GM12874 (cell line): ENCODE measurements around the gene CLDN5.

Experiments
- TF ChIP-seq, protein P1 (sequence below): IDR thresholded peaks from 2 replicates; pipeline ENCODE4 v1.5.1; 2011; ENCODE audit warnings: low read depth, mild to moderate bottlenecking, control low read depth, low read length, moderate library complexity; ENCODE audit not compliant: insufficient read depth

The CLDN5 gene

GRCh38 chr22:19555651-19556050 lies 31.4 kb upstream of the CLDN5 start:
- TF ChIP-seq, protein P1, sequence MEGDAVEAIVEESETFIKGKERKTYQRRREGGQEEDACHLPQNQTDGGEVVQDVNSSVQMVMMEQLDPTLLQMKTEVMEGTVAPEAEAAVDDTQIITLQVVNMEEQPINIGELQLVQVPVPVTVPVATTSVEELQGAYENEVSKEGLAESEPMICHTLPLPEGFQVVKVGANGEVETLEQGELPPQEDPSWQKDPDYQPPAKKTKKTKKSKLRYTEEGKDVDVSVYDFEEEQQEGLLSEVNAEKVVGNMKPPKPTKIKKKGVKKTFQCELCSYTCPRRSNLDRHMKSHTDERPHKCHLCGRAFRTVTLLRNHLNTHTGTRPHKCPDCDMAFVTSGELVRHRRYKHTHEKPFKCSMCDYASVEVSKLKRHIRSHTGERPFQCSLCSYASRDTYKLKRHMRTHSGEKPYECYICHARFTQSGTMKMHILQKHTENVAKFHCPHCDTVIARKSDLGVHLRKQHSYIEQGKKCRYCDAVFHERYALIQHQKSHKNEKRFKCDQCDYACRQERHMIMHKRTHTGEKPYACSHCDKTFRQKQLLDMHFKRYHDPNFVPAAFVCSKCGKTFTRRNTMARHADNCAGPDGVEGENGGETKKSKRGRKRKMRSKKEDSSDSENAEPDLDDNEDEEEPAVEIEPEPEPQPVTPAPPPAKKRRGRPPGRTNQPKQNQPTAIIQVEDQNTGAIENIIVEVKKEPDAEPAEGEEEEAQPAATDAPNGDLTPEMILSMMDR = no peak

DNA sequence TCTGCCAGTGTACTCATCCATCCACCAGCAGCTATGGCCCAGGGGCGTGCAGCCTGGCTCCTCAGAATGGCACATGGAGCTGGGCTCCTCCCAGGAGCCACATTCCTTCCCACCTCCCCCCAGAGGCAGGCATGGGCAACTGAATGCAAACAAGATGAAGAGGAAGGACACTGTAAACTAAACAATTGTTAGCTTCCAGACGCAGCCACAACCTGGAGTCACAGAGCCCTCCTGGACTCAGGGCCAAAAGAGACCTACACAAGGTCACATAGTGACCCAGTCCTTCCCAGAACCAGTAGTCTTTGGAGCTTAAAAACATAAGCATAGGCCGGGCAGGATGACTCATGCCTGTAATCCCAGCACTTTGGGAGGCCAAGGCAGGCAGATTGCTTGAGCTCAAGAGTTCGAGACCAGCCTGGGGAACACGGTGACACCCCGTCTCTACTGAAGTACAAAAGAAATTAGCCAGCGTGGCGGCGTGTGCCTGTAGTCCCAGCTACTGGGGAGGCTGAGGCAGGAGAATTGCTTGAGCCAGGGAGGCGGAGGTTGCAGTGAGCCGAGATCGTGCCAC lies 30.7 kb upstream of the CLDN5 start:
- TF ChIP-seq, protein P1 = no peak

DNA sequence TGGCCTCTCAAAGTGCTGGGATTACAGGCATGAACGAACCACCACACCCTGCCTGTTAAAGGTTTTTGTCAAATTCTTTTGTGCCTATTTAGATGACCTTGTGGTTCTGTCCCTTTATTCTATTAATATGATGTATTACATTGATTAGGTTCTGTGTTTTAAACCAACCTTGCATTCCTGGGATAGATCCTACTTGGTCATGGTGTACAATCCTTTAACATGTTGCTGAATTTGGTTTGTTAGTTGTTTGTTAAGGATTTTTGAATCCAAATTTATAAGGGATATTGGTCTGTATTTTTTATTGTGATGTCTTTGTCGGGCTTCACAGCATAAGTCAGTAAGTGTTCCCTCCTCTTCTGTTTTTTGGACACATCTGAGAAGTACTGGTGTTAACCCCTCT lies 29.0 kb upstream of the CLDN5 start:
- TF ChIP-seq, protein P1 = no peak

GRCh38 chr22:19550382-19550781 lies 26.2 kb upstream of the CLDN5 start:
- TF ChIP-seq, protein P1 = no peak

- TF ChIP-seq, protein P1 = no peak
Observed at GRCh38 chr22:19549428-19549827, 25.2 kb upstream of the CLDN5 start.

DNA sequence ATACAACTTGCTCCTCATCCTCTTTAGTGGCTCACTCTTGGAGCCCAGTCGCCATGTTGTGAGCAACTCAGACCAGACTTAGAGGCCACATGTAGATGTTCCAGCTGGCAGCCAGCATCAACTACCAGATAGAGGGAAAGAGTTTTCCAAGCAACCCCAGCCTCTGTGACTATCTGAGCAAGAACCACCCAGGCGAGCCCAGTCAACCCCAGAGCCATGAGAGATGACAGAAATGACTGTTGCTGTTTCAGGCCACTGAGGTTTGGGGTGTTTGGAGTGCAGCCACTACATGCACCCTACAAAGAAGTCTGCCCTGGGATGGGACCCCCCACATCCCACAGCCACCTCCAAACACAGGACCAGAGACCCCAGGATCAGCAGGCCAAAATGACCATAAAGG lies 24.8 kb upstream of the CLDN5 start:
- TF ChIP-seq, protein P1 = no peak

DNA sequence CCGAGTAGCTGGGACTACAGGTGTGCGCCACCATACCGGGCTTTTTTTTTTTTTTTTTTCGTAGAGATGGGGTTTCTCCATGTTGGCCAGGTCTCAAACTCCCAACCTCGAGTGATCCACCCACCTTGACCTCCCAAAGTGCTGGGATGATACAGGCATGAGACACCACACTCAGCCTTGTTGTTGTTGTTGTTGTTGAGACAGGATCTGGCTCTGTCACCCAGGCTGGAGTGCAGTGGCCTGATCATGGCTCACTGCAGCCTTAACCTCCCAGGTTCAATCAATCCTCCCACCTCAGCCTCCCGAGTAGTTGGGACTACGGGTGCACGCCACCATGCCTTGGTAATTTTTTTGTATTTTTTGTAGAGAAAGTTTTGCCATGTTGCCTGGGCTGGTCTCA lies 23.4 kb upstream of the CLDN5 start:
- TF ChIP-seq, protein P1 = no peak
